ENCODE data around the gene EQTN.

DNA sequence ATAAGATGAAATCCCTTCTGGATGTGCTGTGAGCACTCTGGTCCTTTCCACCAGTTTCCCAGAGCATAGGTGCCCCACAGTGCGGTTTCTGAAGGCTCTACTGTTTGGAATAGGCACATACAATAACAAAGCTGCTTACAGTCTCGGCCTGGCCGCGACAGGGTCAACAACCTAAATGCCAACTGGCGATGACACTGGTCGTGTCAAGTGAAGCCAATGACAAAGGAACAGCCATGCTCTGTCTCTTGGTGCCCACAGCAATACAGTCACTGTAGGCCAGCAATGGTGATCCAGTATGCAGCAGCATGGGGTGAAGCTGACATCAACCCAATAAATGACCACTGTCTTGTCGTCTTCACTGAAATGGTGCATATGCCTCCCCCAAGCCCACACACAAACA is 47.8 kb upstream of the EQTN start:
- TF ChIP-seq POLR2A (IDR thresholded peaks at IDR 0.05) (no peak), EP300 (IDR thresholded peaks at IDR 0.05) (no peak)
- TF ChIP-seq, protein P1, sequence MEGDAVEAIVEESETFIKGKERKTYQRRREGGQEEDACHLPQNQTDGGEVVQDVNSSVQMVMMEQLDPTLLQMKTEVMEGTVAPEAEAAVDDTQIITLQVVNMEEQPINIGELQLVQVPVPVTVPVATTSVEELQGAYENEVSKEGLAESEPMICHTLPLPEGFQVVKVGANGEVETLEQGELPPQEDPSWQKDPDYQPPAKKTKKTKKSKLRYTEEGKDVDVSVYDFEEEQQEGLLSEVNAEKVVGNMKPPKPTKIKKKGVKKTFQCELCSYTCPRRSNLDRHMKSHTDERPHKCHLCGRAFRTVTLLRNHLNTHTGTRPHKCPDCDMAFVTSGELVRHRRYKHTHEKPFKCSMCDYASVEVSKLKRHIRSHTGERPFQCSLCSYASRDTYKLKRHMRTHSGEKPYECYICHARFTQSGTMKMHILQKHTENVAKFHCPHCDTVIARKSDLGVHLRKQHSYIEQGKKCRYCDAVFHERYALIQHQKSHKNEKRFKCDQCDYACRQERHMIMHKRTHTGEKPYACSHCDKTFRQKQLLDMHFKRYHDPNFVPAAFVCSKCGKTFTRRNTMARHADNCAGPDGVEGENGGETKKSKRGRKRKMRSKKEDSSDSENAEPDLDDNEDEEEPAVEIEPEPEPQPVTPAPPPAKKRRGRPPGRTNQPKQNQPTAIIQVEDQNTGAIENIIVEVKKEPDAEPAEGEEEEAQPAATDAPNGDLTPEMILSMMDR (IDR thresholded peaks at IDR 0.05), result no peak

Measured in ovary (tissue), 3 donors.